SK-N-SH (cell line): ENCODE data around the gene SPANXN4. TPM values are rescaled to one million over a fixed set of nuclear protein-coding genes. Genes with fewer than 3 reads are reported as not detected.

Experiments used
- CTCF ChIA-PET: fragments of 300-600, 350-600 bp; formaldehyde crosslinking; extraction: SDS; loops from one replicate; lab custom pipeline; 2021; lab: Yijun Ruan, JAX
- POLR2A ChIA-PET: fragments of 350-600 bp; sonication (Branson Sonifier 250); formaldehyde crosslinking; extraction: SDS; loops from one replicate; lab custom pipeline; 2020; ENCODE audit warnings: antibody characterized with exemption, inconsistent platforms; lab: Yijun Ruan, JAX
- DNase-seq: peaks from one replicate; pipeline ENCODE4 v3.0.0; 2012
- H2AFZ ChIP-seq: fragments of 200-600 bp; sonication (generic); 2 replicates; pipeline ENCODE4 v1.8.1; 2016; ENCODE audit warnings: antibody characterized with exemption, mild to moderate bottlenecking, low read depth
- H3F3A ChIP-seq: fragments of 200-600 bp; sonication (generic); replicated peaks from 2 replicates; pipeline ENCODE3; 2016; ENCODE audit warnings: antibody characterized with exemption, mild to moderate bottlenecking; ENCODE audit not compliant: insufficient read depth
- H3K27ac ChIP-seq, 2 experiments: fragments of 200-500 bp in 1 of 2; fragments of 200-600 bp in 1 of 2; sonication (Bioruptor generic) in 1 of 2; sonication (generic), shearing (Covaris generic) in 1 of 2; 2 replicates each; pipeline versions ENCODE4 v1.5.1 to v1.6.1; 2014 to 2016; ENCODE audit warnings: low read depth in 2 of 2, inconsistent platforms in 1 of 2, low read length in 1 of 2, mild to moderate bottlenecking in 1 of 2, mixed read lengths in 1 of 2
- H3K27me3 ChIP-seq: fragments of 200-600 bp; sonication (generic), shearing (Covaris generic); 2 replicates; pipeline ENCODE4 v1.6.1; 2016; ENCODE audit warnings: mixed run types; ENCODE audit not compliant: insufficient read depth
- H3K36me3 ChIP-seq, 2 experiments: fragments of 200-500 bp in 1 of 2; fragments of 200-600 bp in 1 of 2; sonication (Bioruptor generic) in 1 of 2; sonication (generic) in 1 of 2; replicated peaks in 1 of 2; 2 replicates each; pipeline versions ENCODE3 to v1.5.1; 2014 to 2016; ENCODE audit warnings: low read length in 1 of 2, mild to moderate bottlenecking in 1 of 2; ENCODE audit not compliant: insufficient read depth in 2 of 2, control insufficient read depth in 1 of 2
- H3K4me1 ChIP-seq, 2 experiments: fragments of 200-500 bp in 1 of 2; fragments of 200-600 bp in 1 of 2; sonication (Bioruptor generic) in 1 of 2; sonication (generic), shearing (Covaris generic) in 1 of 2; 2 replicates each; pipeline versions ENCODE4 v1.5.1 to v1.6.1; 2014 to 2016; ENCODE audit warnings: low read depth in 1 of 2, low read length in 1 of 2, mixed run types in 1 of 2; ENCODE audit not compliant: insufficient read depth in 2 of 2, control insufficient read depth in 1 of 2
- H3K4me2 ChIP-seq: fragments of 200-600 bp; sonication (generic), shearing (Covaris generic); 2 replicates; pipeline ENCODE4 v1.6.1; 2017; ENCODE audit warnings: mixed run types
- H3K4me3 ChIP-seq, 2 experiments: fragments of 200-500 bp in 1 of 2; fragments of 200-600 bp in 1 of 2; sonication (Bioruptor generic) in 1 of 2; sonication (generic), shearing (Covaris generic) in 1 of 2; 2 replicates each; pipeline versions ENCODE4 v1.5.1 to v1.8.1; 2014 to 2016; ENCODE audit warnings: low read depth in 2 of 2, inconsistent platforms in 1 of 2, low read length in 1 of 2, mild to moderate bottlenecking in 1 of 2, mixed read lengths in 1 of 2, moderate library complexity in 1 of 2
- H3K79me2 ChIP-seq: fragments of 200-600 bp; sonication (generic); 2 replicates; pipeline ENCODE4 v1.8.1; 2017; ENCODE audit warnings: mild to moderate bottlenecking; ENCODE audit not compliant: insufficient read depth
- H3K9ac ChIP-seq: fragments of 200-600 bp; sonication (generic); 2 replicates; pipeline ENCODE4 v1.6.1; 2017; ENCODE audit warnings: mixed run types
- H3K9me2 ChIP-seq: fragments of 200-600 bp; sonication (generic); 2 replicates; pipeline ENCODE4 v1.6.1; 2017; ENCODE audit warnings: mixed run types
- H3K9me3 ChIP-seq: fragments of 200-600 bp; sonication (generic); 2 replicates; pipeline ENCODE4 v1.6.1; 2017; ENCODE audit warnings: mixed run types, mild to moderate bottlenecking, moderate library complexity
- H4K20me1 ChIP-seq: fragments of 200-600 bp; sonication (generic); 2 replicates; pipeline ENCODE4 v1.6.1; 2017; ENCODE audit warnings: mild to moderate bottlenecking, mixed run types; ENCODE audit not compliant: insufficient read depth
- CHD2 ChIP-seq: fragments of 150-350 bp; IDR thresholded peaks from 2 replicates; pipeline ENCODE4 v1.6.1; 2018; ENCODE audit warnings: low read length; ENCODE audit not compliant: partially characterized antibody
- ELF1 ChIP-seq: IDR thresholded peaks from 2 replicates; pipeline ENCODE4 v1.4.0; 2012
- EP300 ChIP-seq, 2 experiments: IDR thresholded peaks; 2 replicates each; pipeline versions ENCODE4 v1.4.0 to v1.6.1; 2012; ENCODE audit warnings: borderline replicate concordance in 1 of 2, low read depth in 1 of 2, low read length in 1 of 2
- EZH2phosphoT487 ChIP-seq: fragments of 200-600 bp; sonication (generic); IDR thresholded peaks from 2 replicates; pipeline ENCODE4 v1.6.1; 2017; ENCODE audit warnings: low read depth, mixed run types, mild to moderate bottlenecking, antibody characterized with exemption, moderate library complexity, borderline replicate concordance
- FOXJ3 ChIP-seq: sonication (generic); formaldehyde crosslinking; IDR thresholded peaks from 2 replicates; pipeline ENCODE4 v1.5.1; 2020; ENCODE audit warnings: mild to moderate bottlenecking, missing genetic modification reagents
- FOXM1 ChIP-seq: IDR thresholded peaks from 2 replicates; pipeline ENCODE4 v1.4.0; 2012; ENCODE audit warnings: low read depth, mild to moderate bottlenecking
- GABPA ChIP-seq: IDR thresholded peaks from 2 replicates; pipeline ENCODE4 v1.4.0; 2012; ENCODE audit warnings: low read depth, mild to moderate bottlenecking
- GATA2 ChIP-seq: sonication (generic); formaldehyde crosslinking; IDR thresholded peaks from 2 replicates; pipeline ENCODE4 v1.5.0; 2020; ENCODE audit warnings: mild to moderate bottlenecking, missing genetic modification reagents
- NRF1 ChIP-seq: IDR thresholded peaks from 2 replicates; pipeline ENCODE4 v1.6.1; 2012; ENCODE audit warnings: low read depth, mild to moderate bottlenecking, low read length
- POLR2AphosphoS5 ChIP-seq: IDR thresholded peaks from 2 replicates; pipeline ENCODE4 v1.6.1; 2012; ENCODE audit warnings: low read depth, low read length
- RAD21 ChIP-seq: IDR thresholded peaks from 2 replicates; pipeline ENCODE4 v1.6.1; 2012; ENCODE audit warnings: mild to moderate bottlenecking, low read length
- REST ChIP-seq: IDR thresholded peaks from 2 replicates; pipeline ENCODE4 v1.6.1; 2012; ENCODE audit warnings: mild to moderate bottlenecking, low read depth, low read length, moderate library complexity
- RFX5 ChIP-seq: IDR thresholded peaks from 2 replicates; pipeline ENCODE4 v1.6.1; 2012; ENCODE audit warnings: mild to moderate bottlenecking, improper control_type of control experiment, low read length
- RXRA ChIP-seq: IDR thresholded peaks from 2 replicates; pipeline ENCODE4 v1.4.0; 2012; ENCODE audit warnings: low read depth, mild to moderate bottlenecking, borderline replicate concordance
- TAF1 ChIP-seq: IDR thresholded peaks from 2 replicates; pipeline ENCODE4 v1.6.1; 2012; ENCODE audit warnings: low read depth, mild to moderate bottlenecking, low read length, moderate library complexity, borderline replicate concordance
- TEAD4 ChIP-seq: IDR thresholded peaks from 2 replicates; pipeline ENCODE4 v1.4.0; 2012; ENCODE audit warnings: mild to moderate bottlenecking, borderline replicate concordance; ENCODE audit not compliant: insufficient read depth
- USF2 ChIP-seq: fragments of 150-350 bp; IDR thresholded peaks from 2 replicates; pipeline ENCODE4 v1.6.1; 2017; ENCODE audit warnings: antibody characterized with exemption, low read length, low read depth, borderline replicate concordance
- YY1 ChIP-seq: IDR thresholded peaks from 2 replicates; pipeline ENCODE4 v1.4.0; 2012; ENCODE audit warnings: low read depth, mild to moderate bottlenecking
- WGBS: methylation state at CpG from one replicate; pipeline ENCODE4 v1.1.6; 2017; ENCODE audit warnings: low lambda C conversion rate; 5-methylcytosine and 5-hydroxymethylcytosine counted together
- polyA plus RNA-seq, 3 experiments: library from polyadenylated mRNA; depleted of rRNA; stranded (reverse); fragments of >200 nt; gene quantifications; 2 replicates each; pipeline ENCODE4 v1.2.3, GENCODE V29; 2012

SPANXN4 gene
- polyA plus RNA-seq, 1 of the 3 experiments (the other 2 are of a cell fraction) = not detected

GRCh38 chrX:142998447-142999198 is 27.1 kb upstream of the SPANXN4 start:
- CTCF ChIA-PET = no interaction called here
- no peak overlapping the region for H3K9ac ChIP-seq
- H3K4me2 ChIP-seq = no peak overlapping the region
- WGBS = 11% methylated on average over 8 of the region's 8 CpGs
- no peak overlapping the region for H2AFZ ChIP-seq
- no peaks in the 10 kb centered on the region for H3K9me2 ChIP-seq
- no peaks in the 10 kb centered on the region for H4K20me1 ChIP-seq
- no peaks in the 10 kb centered on the region for H3K4me1 ChIP-seq
- no peaks in the 10 kb centered on the region for H3K27me3 ChIP-seq
- H3F3A ChIP-seq = no peaks in the 10 kb centered on the region
- no peak overlapping the region for H3K4me3 ChIP-seq
- H3K9me3 ChIP-seq = no peaks in the 10 kb centered on the region
- no peak for TF ChIP-seq GATA2 (CRISPR knock-in tag)
- no peak for TF ChIP-seq GABPA
- no peak for TF ChIP-seq POLR2AphosphoS5
- TF ChIP-seq TEAD4 = no peak
- no peak for TF ChIP-seq FOXM1
- no peak for TF ChIP-seq ELF1
- TF ChIP-seq YY1 = no peak
- TF ChIP-seq CHD2 = no peak
- TF ChIP-seq REST = no peak
- TF ChIP-seq NRF1 = no peak
- no peak for TF ChIP-seq FOXJ3 (CRISPR knock-in tag)
- TF ChIP-seq USF2 = no peak
- TF ChIP-seq EP300 (IDR thresholded peaks at IDR 0.05; ENCODE audit: borderline replicate concordance in 1 of 2, low read depth in 1 of 2, low read length in 1 of 2) = no peak
- TF ChIP-seq RFX5 = no peak
- TF ChIP-seq TAF1 = no peak
- TF ChIP-seq RAD21 = no peak
- no peak for TF ChIP-seq RXRA
- TF ChIP-seq EZH2phosphoT487 = no peak
- no peaks in the 10 kb centered on the region for H3K79me2 ChIP-seq
- no peak for DNase-seq
- no peaks in the 10 kb centered on the region for H3K36me3 ChIP-seq
- POLR2A ChIA-PET = no interaction called here
- no peak overlapping the region for H3K27ac ChIP-seq
